ENCODE data around the gene VIPR2.
"Not testable (repeated sequence)": the region's sequence is repeated elsewhere in the genome, so short reads cannot be mapped to it uniquely, and the experiment has no call there.

The VIPR2 gene

GRCh38 chr7:159138508-159138907, 6.2 kb downstream of the VIPR2 start:
- DNase-seq, result no peak

GRCh38 chr7:159137906-159138305, 6.8 kb downstream of the VIPR2 start:
- no peak for DNase-seq

GRCh38 chr7:159136846-159137245, 7.8 kb downstream of the VIPR2 start:
- DNase-seq, result no peak

- DNase-seq, result no peak
These were observed 8.2 kb downstream of the VIPR2 start for GRCh38 chr7:159136442-159136841.

GRCh38 chr7:159136013-159136412, 8.7 kb downstream of the VIPR2 start:
- DNase-seq, result no peak

GRCh38 chr7:159132670-159133443, 11.8 kb downstream of the VIPR2 start:
- DNase-seq, result not testable (repeated sequence)

GRCh38 chr7:159130820-159131219, 13.8 kb downstream of the VIPR2 start:
- DNase-seq, result no peak

GRCh38 chr7:159130199-159130775, 14.4 kb downstream of the VIPR2 start:
- DNase-seq, result no peak

GRCh38 chr7:159128767-159129166, 15.9 kb downstream of the VIPR2 start:
- DNase-seq, result no peak

GRCh38 chr7:159127691-159128642, 16.7 kb downstream of the VIPR2 start:
- no peak for DNase-seq

GRCh38 chr7:159126311-159127260, 18.1 kb downstream of the VIPR2 start:
- no peak for DNase-seq

- no peak for DNase-seq
These were observed 18.8 kb downstream of the VIPR2 start for GRCh38 chr7:159125955-159126270.

- no peak for DNase-seq
These were observed 19.3 kb downstream of the VIPR2 start for GRCh38 chr7:159125104-159125954.

- DNase-seq, result not testable (repeated sequence)
These were observed 20.9 kb downstream of the VIPR2 start for GRCh38 chr7:159123793-159124192.

GRCh38 chr7:159123294-159123693, 21.4 kb downstream of the VIPR2 start:
- not testable (repeated sequence) for DNase-seq

- DNase-seq, result no peak
These were observed 22.4 kb downstream of the VIPR2 start for GRCh38 chr7:159122276-159122675.

- DNase-seq, result no peak
These were observed 23.2 kb downstream of the VIPR2 start for GRCh38 chr7:159121476-159121875.

- no peak for DNase-seq
These were observed 23.6 kb downstream of the VIPR2 start for GRCh38 chr7:159121068-159121467.

- DNase-seq, result no peak
These were observed 24.1 kb downstream of the VIPR2 start for GRCh38 chr7:159120540-159120919.

GRCh38 chr7:159119851-159120539, 24.7 kb downstream of the VIPR2 start:
- no peak for DNase-seq

Data from DMS 273 treated with DMSO at 0.1 percent for 48 hours (cell line).